COR-L47 (cell line): Measurements from ENCODE around the gene PPME1.

Source experiments
- DNase-seq: peaks from one replicate; lab custom pipeline; 2025; lab: John Stamatoyannopoulos, UW

Gene PPME1

GRCh38 chr11:74280494-74280893 lies 109.4 kb downstream of the PPME1 start:
- no peak for DNase-seq

DNA sequence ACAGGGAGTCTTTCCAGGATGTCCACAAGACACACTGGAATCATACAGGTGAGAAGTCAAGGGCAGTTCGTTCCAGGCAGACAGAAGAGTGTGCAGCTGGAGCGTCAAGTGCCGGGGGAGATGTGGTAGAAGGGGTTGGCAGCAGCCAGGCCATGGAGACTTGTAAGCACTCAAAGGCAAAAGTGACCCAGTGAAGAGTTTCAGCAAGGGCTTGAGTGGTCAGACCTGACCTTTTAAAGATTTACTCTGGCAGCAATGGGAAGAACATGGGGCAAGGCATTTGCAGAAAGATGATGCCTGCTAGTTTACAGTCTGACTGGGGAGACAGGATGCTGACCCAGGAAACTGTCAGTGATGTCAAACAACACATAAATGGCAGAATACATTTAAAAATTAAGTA lies 111.3 kb downstream of the PPME1 start:
- no peak for DNase-seq

- peak; percentile 9 for DNase-seq
These were observed 111.9 kb downstream of the PPME1 start for GRCh38 chr11:74282914-74283371.

GRCh38 chr11:74283580-74284180 lies 112.6 kb downstream of the PPME1 start:
- DNase-seq, result no peak

DNA sequence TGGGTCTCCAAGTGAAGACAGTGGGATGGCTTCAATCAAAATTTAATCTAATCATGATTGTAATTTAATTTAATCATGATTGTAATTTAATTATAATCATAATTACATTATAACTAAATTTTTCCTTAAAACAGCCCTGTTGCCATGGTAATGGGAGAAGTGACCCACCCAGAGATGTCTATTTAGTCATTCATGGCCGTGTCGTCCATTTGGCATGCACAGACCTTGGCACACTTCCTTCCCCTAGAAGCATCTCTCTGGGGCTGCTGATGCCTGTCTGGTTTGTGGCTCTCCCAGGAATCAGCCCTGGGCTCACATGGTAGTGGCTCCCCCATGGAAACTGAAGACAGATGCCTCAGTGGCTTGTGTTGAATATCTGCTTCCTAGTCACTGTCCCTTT lies 113.4 kb downstream of the PPME1 start:
- DNase-seq, result no peak

DNA sequence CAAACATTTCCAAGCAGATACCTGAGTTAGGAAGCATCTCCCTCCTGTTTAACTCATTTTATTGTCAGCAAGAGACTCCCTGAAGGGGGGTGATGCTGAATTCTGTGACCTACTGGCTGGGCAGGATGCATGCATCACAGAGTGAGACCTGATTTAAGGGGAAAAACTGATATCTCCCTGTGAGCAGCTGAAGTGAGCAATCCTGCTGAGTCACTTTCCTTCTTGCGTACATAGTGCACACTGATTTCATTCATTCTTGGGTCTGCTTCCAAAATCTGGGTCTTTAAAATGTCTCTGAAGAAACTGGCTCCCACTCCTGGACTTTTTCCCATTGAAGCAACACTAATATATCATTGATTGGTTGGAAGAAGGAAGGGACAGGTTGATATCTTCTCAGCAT lies 117.1 kb downstream of the PPME1 start:
- DNase-seq, result no peak

- no peak for DNase-seq
These were observed 117.8 kb downstream of the PPME1 start for GRCh38 chr11:74288911-74289310.

GRCh38 chr11:74297484-74297883 lies 126.4 kb downstream of the PPME1 start:
- no peak for DNase-seq

DNA sequence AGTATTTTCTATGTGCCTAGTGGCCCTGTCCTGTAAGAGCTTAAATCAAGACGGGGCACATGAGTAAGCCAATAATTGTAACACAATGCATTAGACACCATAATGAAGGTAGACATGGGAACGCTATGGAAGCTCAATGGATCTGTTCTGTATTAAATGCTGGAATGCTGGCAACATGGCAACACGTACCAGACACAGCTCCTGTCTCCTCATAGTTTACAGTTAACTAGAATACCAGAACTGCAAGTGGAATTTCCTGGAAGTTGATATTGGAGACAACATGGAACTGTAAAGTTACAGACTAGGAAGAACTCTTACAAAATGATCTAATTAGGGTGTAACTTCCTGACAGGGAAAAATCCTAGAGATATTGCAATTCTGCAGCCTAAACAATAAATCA lies 127.9 kb downstream of the PPME1 start:
- no peak for DNase-seq
